Suppressor macrophage treated with lipopolysaccharide for 4 hours (primary cell): Measurements from ENCODE around the gene NDUFS5.
A peak's percentile ranks its signal among the peaks of the same experiment; 100 is the strongest.
"Not testable (repeated sequence)": the region's sequence is repeated elsewhere in the genome, so short reads cannot be mapped to it uniquely, and the experiment has no call there.

Experiments
- DNase-seq: peaks from one replicate; pipeline ENCODE4 v3.0.0-alpha.2; 2020

Gene NDUFS5

GRCh38 chr1:39016604-39017171, 9.5 kb upstream of the NDUFS5 start:
- DNase-seq = no peak

GRCh38 chr1:39017266-39017665, 8.9 kb upstream of the NDUFS5 start:
- no peak for DNase-seq

- not testable (repeated sequence) for DNase-seq
Measured at GRCh38 chr1:39020494-39020893, 5.7 kb upstream of the NDUFS5 start.

- no peak for DNase-seq
Measured at GRCh38 chr1:39021426-39021825, 4.7 kb upstream of the NDUFS5 start.

GRCh38 chr1:39023140-39023539, 3.0 kb upstream of the NDUFS5 start:
- DNase-seq = no peak

GRCh38 chr1:39026866-39027507, 837 bp downstream of the NDUFS5 start:
- DNase-seq = no peak

GRCh38 chr1:39034114-39034654, 8.0 kb downstream of the NDUFS5 start:
- no peak for DNase-seq

- DNase-seq = no peak
Measured at GRCh38 chr1:39036678-39037077, 10.5 kb downstream of the NDUFS5 start.

- no peak for DNase-seq
Measured at GRCh38 chr1:39043513-39043912, 17.4 kb downstream of the NDUFS5 start.

- DNase-seq = peak; percentile 60
Measured at GRCh38 chr1:39044762-39045161, 18.6 kb downstream of the NDUFS5 start.

- DNase-seq = no peak
Measured at GRCh38 chr1:39045231-39045630, 19.1 kb downstream of the NDUFS5 start.

GRCh38 chr1:39046613-39047210, 20.6 kb downstream of the NDUFS5 start:
- no peak for DNase-seq

GRCh38 chr1:39047374-39048229, 21.5 kb downstream of the NDUFS5 start:
- peak; percentile 44 for DNase-seq

- DNase-seq = no peak
Measured at GRCh38 chr1:39048745-39049370, 22.7 kb downstream of the NDUFS5 start.

GRCh38 chr1:39050001-39050400, 23.9 kb downstream of the NDUFS5 start:
- no peak for DNase-seq

GRCh38 chr1:39051193-39051850, 25.2 kb downstream of the NDUFS5 start:
- not testable (repeated sequence) for DNase-seq

GRCh38 chr1:39051956-39052355, 25.8 kb downstream of the NDUFS5 start:
- DNase-seq = no peak

GRCh38 chr1:39055213-39055710, 29.1 kb downstream of the NDUFS5 start:
- not testable (repeated sequence) for DNase-seq

GRCh38 chr1:39061516-39061915, 35.4 kb downstream of the NDUFS5 start:
- DNase-seq = not testable (repeated sequence)

- no peak for DNase-seq
Measured at GRCh38 chr1:39061951-39062350, 35.8 kb downstream of the NDUFS5 start.

GRCh38 chr1:39063191-39063590, 37.0 kb downstream of the NDUFS5 start:
- no peak for DNase-seq

- DNase-seq = peak; percentile 22
Measured at GRCh38 chr1:39063775-39064174, 37.6 kb downstream of the NDUFS5 start.
